GM10847 (cell line): ENCODE results near the gene NT5DC2.

ENCODE experiments used
- POLR2A ChIP-seq: IDR thresholded peaks from 2 replicates; pipeline ENCODE4 v1.6.1; 2011; ENCODE audit not compliant: insufficient read length; ENCODE audit errors: extremely low read depth

The NT5DC2 gene

GRCh38 chr3:52479037-52479876, 54.4 kb downstream of the NT5DC2 start:
- TF ChIP-seq POLR2A: no peak

GRCh38 chr3:52477796-52478095, 55.9 kb downstream of the NT5DC2 start:
- TF ChIP-seq POLR2A: no peak

GRCh38 chr3:52477076-52477795, 56.4 kb downstream of the NT5DC2 start:
- no peak for TF ChIP-seq POLR2A
